HEK293T (cell line): Measurements from ENCODE around the gene CENPM.
A peak's percentile ranks its signal among the peaks of the same experiment; 100 is the strongest.

ENCODE experiments used
- CTCF ChIA-PET: fragments of 350-600 bp; formaldehyde crosslinking; extraction: SDS; loops from one replicate; lab custom pipeline; 2021; ENCODE audit warnings: antibody characterized with exemption, inconsistent platforms; lab: Yijun Ruan, JAX
- POLR2A ChIA-PET: fragments of 350-600 bp; formaldehyde crosslinking; extraction: SDS; loops from one replicate; lab custom pipeline; 2020; ENCODE audit warnings: antibody characterized with exemption, inconsistent platforms; lab: Yijun Ruan, JAX
- DNase-seq: peaks from one replicate; pipeline ENCODE4 v3.0.0; 2012; ENCODE audit warnings: mixed read lengths; ENCODE audit errors: extremely low spot score
- ARNT ChIP-seq: fragments of 450-650 bp; IDR thresholded peaks from 2 replicates; pipeline ENCODE4 v1.6.1; 2017; ENCODE audit warnings: mild to moderate bottlenecking
- BHLHE40 ChIP-seq: fragments of 450-650 bp; IDR thresholded peaks from 2 replicates; pipeline ENCODE4 v1.6.1; 2016; ENCODE audit warnings: mild to moderate bottlenecking, moderate library complexity, borderline replicate concordance
- CTBP1 ChIP-seq: fragments of 450-650 bp; IDR thresholded peaks from 2 replicates; pipeline ENCODE4 v1.6.1; 2016; ENCODE audit warnings: borderline replicate concordance
- ELF4 ChIP-seq: fragments of 450-650 bp; IDR thresholded peaks from 2 replicates; pipeline ENCODE4 v1.6.1; 2017; ENCODE audit warnings: antibody characterized with exemption
- FOXA1 ChIP-seq: fragments of 450-650 bp; IDR thresholded peaks from 2 replicates; pipeline ENCODE4 v1.6.1; 2016; ENCODE audit warnings: mild to moderate bottlenecking
- FOXK2 ChIP-seq: fragments of 450-650 bp; IDR thresholded peaks from 2 replicates; pipeline ENCODE4 v1.6.1; 2016; ENCODE audit warnings: mild to moderate bottlenecking
- FOXM1 ChIP-seq: fragments of 450-650 bp; IDR thresholded peaks from 2 replicates; pipeline ENCODE4 v1.6.1; 2017; ENCODE audit warnings: mild to moderate bottlenecking, borderline replicate concordance
- HDGF ChIP-seq: fragments of 450-650 bp; IDR thresholded peaks from 2 replicates; pipeline ENCODE4 v1.6.1; 2017; ENCODE audit warnings: antibody characterized with exemption, borderline replicate concordance
- L3MBTL2 ChIP-seq: fragments of 450-650 bp; conservative IDR thresholded peaks from 2 replicates; pipeline ENCODE4 v1.6.1; 2016; ENCODE audit warnings: mild to moderate bottlenecking
- LEF1 ChIP-seq: fragments of 450-650 bp; IDR thresholded peaks from 2 replicates; pipeline ENCODE4 v1.6.1; 2017; ENCODE audit warnings: mild to moderate bottlenecking, borderline replicate concordance
- NFRKB ChIP-seq: fragments of 450-650 bp; IDR thresholded peaks from 2 replicates; pipeline ENCODE4 v1.6.1; 2016; ENCODE audit warnings: mild to moderate bottlenecking, moderate library complexity
- SP1 ChIP-seq: fragments of 450-650 bp; IDR thresholded peaks from 2 replicates; pipeline ENCODE4 v1.6.1; 2017
- SUZ12 ChIP-seq: fragments of 450-650 bp; IDR thresholded peaks from 2 replicates; pipeline ENCODE4 v1.6.1; 2016; ENCODE audit warnings: mild to moderate bottlenecking
- TARDBP ChIP-seq: fragments of 450-650 bp; IDR thresholded peaks from 2 replicates; pipeline ENCODE4 v1.6.1; 2016
- ZNF384 ChIP-seq: fragments of 450-650 bp; IDR thresholded peaks from 2 replicates; pipeline ENCODE4 v1.6.1; 2016
- TF ChIP-seq, protein P1 (sequence below): fragments of 450-650 bp; IDR thresholded peaks from 2 replicates; pipeline ENCODE4 v1.6.1; 2016

The CENPM gene

DNA sequence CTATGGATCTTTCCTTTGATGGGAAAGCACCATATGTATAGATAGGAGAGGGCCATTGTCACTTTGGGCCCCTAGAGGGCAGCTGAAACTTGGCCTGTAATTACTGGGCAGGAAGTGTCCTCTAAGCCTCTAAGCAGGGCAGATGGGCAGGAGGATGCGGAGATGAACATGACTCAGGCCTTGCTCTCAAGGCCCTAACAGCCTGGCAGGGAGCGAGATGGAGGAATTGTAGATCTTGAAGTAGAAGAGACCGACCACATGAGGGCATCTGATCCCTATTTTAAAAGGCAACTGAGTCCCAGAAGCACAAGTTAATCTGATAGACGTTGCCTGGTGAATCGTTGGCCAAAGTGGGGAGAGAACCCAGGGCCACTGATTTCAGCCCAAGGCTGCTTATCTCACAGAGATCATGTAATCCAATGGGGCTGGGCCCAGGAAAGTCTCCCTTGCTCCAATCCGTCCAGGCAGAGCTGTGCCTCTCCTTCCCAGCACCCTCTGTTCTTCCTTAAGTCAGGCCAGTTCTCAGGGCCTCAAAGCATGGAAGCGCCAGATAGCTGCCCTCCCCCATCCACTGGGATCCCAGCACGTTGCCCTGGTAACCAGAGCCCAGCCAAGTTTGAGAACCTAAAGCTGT lies 19.8 kb upstream of the CENPM start:
- DNase-seq, result peak; percentile 46
- CTCF ChIA-PET, result interaction anchor here (0.6 to 1.0 kb wide), 3 partner anchors 9 to 199 kb away, joined by 3 read pairs; no protein-coding TSS in a partner anchor
- POLR2A ChIA-PET, result interaction anchor here (1.2 to 1.9 kb wide), 2 partner anchors 20 to 166 kb away, joined by 4 to 6 read pairs; partner anchors contain the start of genes CCDC134 and CENPM
- no peak for TF ChIP-seq ELF4
- TF ChIP-seq CTBP1, result no peak
- no peak for TF ChIP-seq SUZ12
- TF ChIP-seq HDGF, result no peak
- TF ChIP-seq FOXK2, result no peak

- DNase-seq, result no peak
- POLR2A ChIA-PET, result interaction anchor here (1.2 kb wide), 1 partner anchor 20 kb away, joined by 6 read pairs; the partner anchor contains the start of gene CENPM
- TF ChIP-seq L3MBTL2, result no peak
- TF ChIP-seq TARDBP, result no peak
- no peak for TF ChIP-seq FOXK2
- TF ChIP-seq ELF4, result no peak
- TF ChIP-seq, protein P1, sequence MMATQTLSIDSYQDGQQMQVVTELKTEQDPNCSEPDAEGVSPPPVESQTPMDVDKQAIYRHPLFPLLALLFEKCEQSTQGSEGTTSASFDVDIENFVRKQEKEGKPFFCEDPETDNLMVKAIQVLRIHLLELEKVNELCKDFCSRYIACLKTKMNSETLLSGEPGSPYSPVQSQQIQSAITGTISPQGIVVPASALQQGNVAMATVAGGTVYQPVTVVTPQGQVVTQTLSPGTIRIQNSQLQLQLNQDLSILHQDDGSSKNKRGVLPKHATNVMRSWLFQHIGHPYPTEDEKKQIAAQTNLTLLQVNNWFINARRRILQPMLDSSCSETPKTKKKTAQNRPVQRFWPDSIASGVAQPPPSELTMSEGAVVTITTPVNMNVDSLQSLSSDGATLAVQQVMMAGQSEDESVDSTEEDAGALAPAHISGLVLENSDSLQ, result no peak
- no peak for TF ChIP-seq FOXA1
- TF ChIP-seq CTBP1, result no peak
- TF ChIP-seq ARNT, result no peak
- no peak for TF ChIP-seq BHLHE40
- TF ChIP-seq NFRKB, result no peak
- no peak for TF ChIP-seq FOXM1
- no peak for TF ChIP-seq LEF1
- no peak for TF ChIP-seq SP1
- TF ChIP-seq HDGF, result no peak
- no peak for TF ChIP-seq ZNF384
- no peak for TF ChIP-seq SUZ12
- CTCF ChIA-PET, result interaction anchor here (0.6 to 1.0 kb wide), 3 partner anchors 9 to 199 kb away, joined by 3 read pairs; no protein-coding TSS in a partner anchor
Observed at GRCh38 chr22:41966225-41966606, 19.3 kb upstream of the CENPM start.

DNA sequence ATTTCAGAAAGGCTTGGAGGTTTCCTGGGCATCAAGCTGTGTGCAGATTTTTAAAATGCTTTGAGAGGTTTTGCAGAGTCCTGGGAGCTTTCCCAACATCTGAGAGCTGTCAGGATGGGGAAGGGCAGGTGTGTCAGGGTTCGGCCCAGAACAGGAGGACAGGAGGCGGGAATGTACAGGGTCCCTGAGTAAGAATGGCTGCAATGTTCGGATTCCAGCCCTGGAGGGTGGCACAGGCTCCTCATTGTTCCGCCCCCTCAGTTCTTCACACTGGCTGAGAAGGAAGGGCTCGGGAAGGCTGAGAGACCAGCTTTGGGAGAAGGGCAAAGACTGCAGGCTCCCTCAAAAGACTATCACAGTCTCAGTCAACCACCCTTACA lies 17.1 kb upstream of the CENPM start:
- TF ChIP-seq ELF4 (no peak), HDGF (no peak), ARNT (no peak), FOXM1 (no peak), FOXA1 (no peak), TARDBP (no peak), SP1 (no peak), NFRKB (no peak), SUZ12 (no peak), ZNF384 (no peak), LEF1 (no peak), L3MBTL2 (no peak), BHLHE40 (no peak), FOXK2 (no peak)
- TF ChIP-seq, protein P1, result no peak
- no peak for DNase-seq
- ChIA-PET CTCF (no interaction called here), POLR2A (interaction anchor here (0.8 to 1.7 kb wide), 2 partner anchors 17 to 116 kb away, joined by 3 to 12 read pairs; partner anchors contain the start of gene CENPM)

GRCh38 chr22:41963453-41964111 lies 16.6 kb upstream of the CENPM start:
- DNase-seq, result no peak
- TF ChIP-seq SUZ12 (no peak), CTBP1 (no peak), SP1 (no peak), FOXK2 (no peak), ARNT (no peak), FOXM1 (no peak), ZNF384 (no peak), ELF4 (no peak), TARDBP (no peak), FOXA1 (no peak), NFRKB (no peak), BHLHE40 (no peak), HDGF (no peak), LEF1 (no peak)
- TF ChIP-seq, protein P1, result no peak
- ChIA-PET POLR2A (interaction anchor here (0.8 to 1.7 kb wide), 2 partner anchors 17 to 117 kb away, joined by 3 to 12 read pairs; partner anchors contain the start of gene CENPM), CTCF (interaction anchor here (1.3 kb wide), 1 partner anchor 149 kb away, joined by 3 read pairs; no protein-coding TSS in a partner anchor)

DNA sequence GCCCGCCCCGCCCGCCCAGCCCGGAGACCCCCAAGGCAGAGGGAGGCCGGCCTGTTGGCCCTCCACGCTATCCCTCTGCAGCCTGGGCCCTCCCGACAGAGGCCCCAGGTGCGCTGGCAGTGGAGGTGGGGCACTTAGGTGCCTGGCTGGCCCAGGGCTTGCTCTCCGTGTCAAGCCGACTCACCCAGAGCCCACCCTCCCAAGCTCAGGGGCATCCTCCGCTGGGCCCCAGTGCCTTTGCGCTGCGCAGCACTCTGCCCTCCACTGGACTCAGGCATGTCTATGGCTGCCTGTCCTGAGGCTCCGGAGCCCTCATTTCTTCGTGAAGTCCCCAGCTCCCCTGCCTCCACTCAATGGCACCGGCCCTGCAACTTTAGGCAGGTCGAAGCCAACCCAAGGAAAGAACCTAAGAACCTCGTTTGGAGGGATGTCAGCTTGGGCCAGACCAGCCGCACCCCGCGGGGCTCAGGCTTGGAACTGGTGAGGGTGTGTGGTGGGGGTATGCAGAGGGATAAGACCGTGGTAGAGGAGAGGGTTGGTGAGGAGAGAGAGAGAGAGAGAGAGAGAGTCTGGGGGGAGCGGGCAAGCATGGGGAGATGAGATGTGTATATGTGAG lies 11.1 kb upstream of the CENPM start:
- ChIA-PET POLR2A (no interaction called here), CTCF (interaction anchor here (0.6 kb wide), 1 partner anchor 257 kb away, joined by 3 read pairs; no protein-coding TSS in a partner anchor)
- DNase-seq, result no peak
- TF ChIP-seq HDGF (no peak), L3MBTL2 (no peak), FOXM1 (no peak), ELF4 (no peak), TARDBP (no peak), FOXK2 (no peak), BHLHE40 (no peak), SP1 (no peak), SUZ12 (no peak), FOXA1 (no peak), CTBP1 (no peak), NFRKB (no peak), LEF1 (no peak), ZNF384 (no peak), ARNT (no peak)
- TF ChIP-seq, protein P1, result no peak
